GM19099 (cell line): ENCODE data around the gene TEC.

ENCODE experiments used
- POLR2A ChIP-seq: IDR thresholded peaks from 3 replicates; pipeline ENCODE4 v1.6.1; 2011; ENCODE audit warnings: low read depth; ENCODE audit not compliant: insufficient read length; ENCODE audit errors: extremely low read depth

Gene TEC

DNA sequence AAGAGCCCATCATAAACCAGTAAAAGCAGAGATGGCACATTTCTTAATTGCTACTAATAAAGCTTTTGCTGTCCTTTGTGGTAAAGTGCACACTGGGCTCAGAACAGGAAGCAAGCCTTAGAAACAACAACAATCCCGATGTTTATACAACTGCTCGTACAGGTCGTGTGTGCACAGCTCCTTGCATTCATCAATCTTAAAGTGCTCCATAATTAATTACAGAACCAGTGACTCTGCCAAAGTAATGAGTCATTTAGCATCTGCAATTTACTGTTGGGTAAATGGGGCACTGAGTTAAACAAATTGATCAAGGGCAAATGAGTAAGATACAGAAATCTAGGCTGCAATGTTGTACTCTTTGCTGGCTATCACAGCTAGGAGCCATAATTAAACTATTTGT lies 74.3 kb downstream of the TEC start:
- TF ChIP-seq POLR2A = no peak

- TF ChIP-seq POLR2A = no peak
Measured at GRCh38 chr4:48194971-48195370, 74.7 kb downstream of the TEC start.

GRCh38 chr4:48193921-48194468 lies 75.6 kb downstream of the TEC start:
- no peak for TF ChIP-seq POLR2A

DNA sequence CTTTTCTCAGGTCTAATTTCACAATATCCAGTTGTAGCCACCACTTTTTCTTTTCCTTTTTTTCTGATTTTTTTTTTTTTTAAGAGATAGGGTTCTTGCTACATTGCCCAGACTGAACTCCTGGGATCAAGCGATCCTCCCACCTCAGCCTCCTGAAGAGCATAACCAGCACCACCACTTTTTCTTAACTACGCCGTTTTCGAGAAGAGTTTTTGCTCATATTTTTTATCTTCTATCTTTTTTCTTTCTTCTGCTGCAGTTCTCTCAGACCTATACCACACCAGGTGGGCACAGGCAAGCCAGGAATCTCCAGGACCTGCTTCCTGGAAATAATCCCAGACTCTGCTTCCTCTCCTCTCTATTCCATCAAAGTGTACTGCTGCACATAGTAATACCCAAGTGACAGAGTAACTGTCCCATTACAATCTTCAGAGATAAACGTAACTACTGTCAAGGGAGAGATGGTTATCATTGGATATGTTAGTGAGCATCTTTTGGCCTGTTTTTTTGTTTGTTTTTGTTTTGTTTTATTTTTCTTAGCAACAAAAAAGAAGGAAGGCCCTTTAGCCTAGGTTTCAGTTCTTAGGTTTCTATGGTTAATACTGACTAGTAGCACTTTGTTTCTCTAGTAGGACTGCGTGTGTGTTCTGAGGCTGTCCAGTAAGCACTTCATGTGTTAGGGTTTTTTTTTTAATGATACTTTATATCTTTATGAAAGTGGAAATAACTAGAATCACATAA lies 76.4 kb downstream of the TEC start:
- TF ChIP-seq POLR2A = no peak

GRCh38 chr4:48191758-48192157 lies 77.9 kb downstream of the TEC start:
- no peak for TF ChIP-seq POLR2A

- no peak for TF ChIP-seq POLR2A
Measured at GRCh38 chr4:48190839-48191238, 78.8 kb downstream of the TEC start.

DNA sequence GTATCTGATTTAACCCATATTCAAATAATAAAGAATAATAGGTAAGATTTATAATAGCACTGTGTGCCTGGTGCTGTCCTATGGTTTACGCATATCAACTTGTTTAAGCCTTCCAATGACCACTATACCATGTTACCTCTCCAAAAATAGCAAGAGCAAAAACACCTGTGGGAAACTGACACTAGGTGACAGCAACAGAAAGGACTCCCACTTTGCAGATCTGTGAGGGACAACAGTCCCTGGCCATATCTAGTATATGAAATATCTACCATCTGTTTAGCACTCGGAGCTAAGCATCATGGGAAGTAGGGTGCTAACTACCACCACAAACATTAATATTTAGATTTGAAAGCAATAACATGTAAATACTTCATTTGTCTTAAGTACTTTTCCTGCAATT lies 79.9 kb downstream of the TEC start:
- TF ChIP-seq POLR2A = no peak

DNA sequence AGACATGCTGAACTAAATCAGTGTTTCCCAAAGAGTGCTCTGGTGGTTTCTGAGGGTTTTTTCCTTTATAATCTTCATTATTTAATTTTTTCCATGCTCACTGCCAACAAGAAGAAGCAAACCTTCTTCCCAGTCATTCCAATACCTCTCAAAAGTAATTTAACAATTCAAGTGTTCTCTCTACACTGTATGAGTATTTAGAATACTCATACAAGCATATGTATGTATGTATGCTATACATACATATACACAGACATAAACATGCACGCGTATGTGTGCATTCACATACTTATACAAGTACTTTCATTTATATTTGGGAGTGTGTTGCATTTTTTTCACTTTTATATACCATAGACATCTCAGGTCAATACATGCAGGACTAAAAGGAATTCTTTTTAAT lies 81.2 kb downstream of the TEC start:
- TF ChIP-seq POLR2A = no peak

- no peak for TF ChIP-seq POLR2A
Measured at GRCh38 chr4:48187813-48188212, 81.8 kb downstream of the TEC start.

GRCh38 chr4:48184882-48185281 lies 84.8 kb downstream of the TEC start:
- no peak for TF ChIP-seq POLR2A

DNA sequence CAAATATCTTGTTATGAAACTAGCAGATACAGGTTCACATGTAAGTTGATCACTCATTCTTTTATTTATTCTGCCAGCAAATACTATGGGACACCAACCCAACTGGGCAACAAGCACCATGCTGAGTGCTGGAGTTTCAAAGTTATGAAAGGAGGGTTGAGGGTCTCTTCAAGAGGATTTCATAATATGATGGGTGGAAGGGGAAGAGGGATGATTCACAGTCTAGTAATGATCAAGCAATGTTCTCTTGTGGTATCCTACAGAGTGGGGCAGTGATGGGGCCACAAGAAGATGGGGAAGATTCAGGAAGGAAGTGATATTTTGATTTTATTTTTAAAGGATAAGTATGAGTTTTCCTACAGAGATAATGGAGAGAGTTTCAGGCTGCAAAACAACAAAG lies 89.4 kb downstream of the TEC start:
- no peak for TF ChIP-seq POLR2A

- TF ChIP-seq POLR2A = no peak
Measured at GRCh38 chr4:48178931-48179330, 90.7 kb downstream of the TEC start.

- no peak for TF ChIP-seq POLR2A
Measured at GRCh38 chr4:48175806-48176205, 93.8 kb downstream of the TEC start.

GRCh38 chr4:48175328-48175727 lies 94.3 kb downstream of the TEC start:
- TF ChIP-seq POLR2A = no peak

DNA sequence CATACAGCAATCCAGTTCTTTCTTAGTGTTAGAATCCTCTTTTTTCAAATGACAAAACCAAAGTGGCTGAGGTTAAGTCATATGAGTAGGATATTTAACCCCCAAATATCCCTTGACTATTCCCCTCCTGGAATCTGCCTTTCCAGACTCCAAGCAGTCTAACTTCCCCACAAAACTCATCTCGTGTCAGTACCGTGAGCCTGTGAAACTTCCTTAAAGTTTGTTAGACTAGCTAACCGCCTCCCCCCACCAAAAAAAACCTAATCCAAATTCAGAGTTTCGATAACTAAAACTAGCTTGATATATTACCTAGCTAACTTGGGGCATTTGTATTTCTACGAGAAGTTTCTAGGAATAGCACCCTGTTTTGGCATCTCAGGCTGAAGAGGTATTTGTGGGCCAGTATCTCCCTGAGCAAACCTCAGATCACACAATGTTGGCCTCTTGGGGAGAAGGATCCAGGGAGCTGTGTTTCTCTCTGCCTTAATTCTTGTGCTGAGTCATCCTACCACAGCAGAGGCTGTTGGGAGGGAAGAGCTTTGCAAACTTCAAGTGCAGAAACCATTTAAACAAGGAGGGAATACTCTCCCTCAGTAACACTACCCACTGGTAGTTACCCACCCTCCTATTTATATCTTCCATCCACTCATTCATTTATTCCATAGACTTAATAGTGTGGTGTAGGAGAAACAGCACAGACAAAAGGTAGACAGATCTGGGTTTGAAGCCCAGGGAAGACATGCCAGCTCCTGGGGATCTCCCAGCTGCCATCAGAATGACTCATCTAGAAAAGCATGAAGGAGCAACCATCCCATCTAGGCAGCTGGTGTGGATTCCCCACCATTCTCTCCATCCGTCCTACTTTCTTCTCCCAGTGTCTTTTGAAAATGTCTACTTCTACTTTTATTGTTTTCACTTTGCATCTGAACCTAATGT lies 96.3 kb downstream of the TEC start:
- TF ChIP-seq POLR2A = no peak

DNA sequence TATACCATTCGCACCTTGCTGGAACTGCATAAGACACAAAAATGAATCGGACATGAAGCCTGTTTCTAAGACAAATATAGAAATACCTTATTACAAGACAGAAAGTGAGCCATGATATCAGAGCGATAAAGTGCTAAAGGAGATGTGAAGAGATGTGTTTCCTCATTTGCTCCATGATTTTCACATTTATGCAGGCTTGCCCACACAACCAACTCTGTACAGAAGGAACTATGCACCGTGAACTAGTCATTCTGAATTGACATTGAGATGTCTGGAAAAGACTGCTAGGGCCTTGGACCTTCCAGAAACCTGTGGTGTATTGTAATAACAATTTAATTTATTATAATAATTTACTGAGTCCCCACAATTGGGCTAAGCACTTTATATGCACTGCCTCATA lies 97.0 kb downstream of the TEC start:
- no peak for TF ChIP-seq POLR2A
